B cell (primary cell): Measurements from ENCODE around the gene CHRNA4. TPM values are rescaled to one million over a fixed set of nuclear protein-coding genes. Genes with fewer than 3 reads are reported as not detected.

Source experiments
- ATAC-seq: fragments of 200-7000 bp; cut with Tn5 transposase; one replicate; pipeline ENCODE4 v1.10.0; 2021; ENCODE audit warnings: low read depth, mild to moderate bottlenecking, moderate number of reproducible peaks, moderate library complexity
- CTCF ChIA-PET: fragments of 350-600 bp; sonication (Branson Sonifier 250); formaldehyde crosslinking; loops from one replicate; lab custom pipeline; 2021; ENCODE audit warnings: antibody characterized with exemption, inconsistent platforms; lab: Charles Lee
- POLR2A ChIA-PET: fragments of 350-600 bp; sonication (Branson Sonifier 250); formaldehyde crosslinking; loops from one replicate; lab custom pipeline; 2021; ENCODE audit warnings: antibody characterized with exemption; lab: Charles Lee
- DNase-seq: peaks from one replicate; pipeline ENCODE4 v3.0.0; 2013
- H2AFZ ChIP-seq: 2 replicates; pipeline ENCODE4 v1.6.1; 2012; ENCODE audit warnings: mild to moderate bottlenecking, low read depth, low read length; ENCODE audit not compliant: insufficient read depth, poor library complexity, severe bottlenecking
- H3K27ac ChIP-seq, 2 donors: 1 replicate in 1 of 2; 2 replicates in 1 of 2; pipeline ENCODE4 v1.5.1; 2012 to 2013; ENCODE audit warnings: low read length in 2 of 2, mild to moderate bottlenecking in 2 of 2, moderate library complexity in 1 of 2
- H3K27me3 ChIP-seq, 4 experiments: fragments of 200-600 bp in 1 of 4; sonication (generic) in 1 of 4; replicated peaks in 1 of 4; 1 replicate in 2 of 4; 2 replicates in 2 of 4; pipeline versions ENCODE4 v1.6.1 to v1.7.0; 2013 to 2016; ENCODE audit warnings: low read length in 3 of 4, mild to moderate bottlenecking in 2 of 4, mixed read lengths in 1 of 4, moderate library complexity in 1 of 4; ENCODE audit not compliant: insufficient read depth in 4 of 4, control insufficient read depth in 3 of 4; ENCODE audit errors: control extremely low read depth in 1 of 4
- H3K36me3 ChIP-seq, 2 experiments: replicated peaks in 1 of 2; 1 replicate in 1 of 2; 2 replicates in 1 of 2; pipeline versions ENCODE4 v1.6.1 to v1.7.1; 2013; ENCODE audit warnings: low read length in 1 of 2; ENCODE audit not compliant: insufficient read depth in 2 of 2, control insufficient read depth in 1 of 2; ENCODE audit errors: control extremely low read depth in 1 of 2, extremely low read depth in 1 of 2
- H3K4me1 ChIP-seq, 2 donors: fragments of 200-600 bp in 1 of 2; sonication (generic) in 1 of 2; 1 replicate in 1 of 2; 2 replicates in 1 of 2; pipeline versions ENCODE4 v1.5.1 to v1.6.1; 2013 to 2017; ENCODE audit warnings: low read length in 2 of 2; ENCODE audit not compliant: control insufficient read depth in 2 of 2, insufficient read depth in 2 of 2
- H3K4me2 ChIP-seq: replicated peaks from 2 replicates; pipeline ENCODE3; 2012; ENCODE audit warnings: mild to moderate bottlenecking, low read depth, low read length; ENCODE audit not compliant: poor library complexity, severe bottlenecking
- H3K4me3 ChIP-seq, 5 experiments: fragments of 200-600 bp in 1 of 5; sonication (generic) in 1 of 5; 1 replicate in 3 of 5; 2 replicates in 2 of 5; pipeline versions ENCODE4 v1.5.1 to v1.7.0; 2011 to 2016; ENCODE audit warnings: low read length in 4 of 5, mild to moderate bottlenecking in 4 of 5, low read depth in 2 of 5, control low read depth in 1 of 5, moderate library complexity in 1 of 5; ENCODE audit not compliant: insufficient read depth in 1 of 5; ENCODE audit errors: control extremely low read depth in 1 of 5, extremely low read depth in 1 of 5
- H3K79me2 ChIP-seq: fragments of 200-600 bp; sonication (generic); one replicate; pipeline ENCODE4 v1.6.0; 2016; ENCODE audit warnings: low read length; ENCODE audit not compliant: control insufficient read depth, insufficient read depth
- H3K9ac ChIP-seq: fragments of 200-600 bp; sonication (generic); 2 replicates; pipeline ENCODE4 v1.6.1; 2017; ENCODE audit warnings: mild to moderate bottlenecking, low read length, moderate library complexity
- H3K9me3 ChIP-seq, 3 donors: one replicate each; pipeline versions ENCODE4 v1.6.1 to v1.7.1; 2013; ENCODE audit warnings: low read length in 2 of 3; ENCODE audit not compliant: control insufficient read depth in 2 of 3, insufficient read depth in 1 of 3; ENCODE audit errors: control extremely low read depth in 1 of 3
- H4K20me1 ChIP-seq: 2 replicates; pipeline ENCODE4 v1.6.0; 2012; ENCODE audit warnings: mild to moderate bottlenecking, low read length; ENCODE audit not compliant: insufficient read depth, control insufficient read depth, poor library complexity, severe bottlenecking
- H3K27ac Mint-ChIP-seq: one replicate; pipeline ENCODE4 v1.8.0; 2021; ENCODE audit warnings: mixed read lengths
- H3K27me3 Mint-ChIP-seq: one replicate; pipeline ENCODE4 v1.8.0; 2021; ENCODE audit warnings: mixed read lengths
- H3K4me1 Mint-ChIP-seq: one replicate; pipeline ENCODE4 v1.8.0; 2021; ENCODE audit warnings: mixed read lengths
- H3K4me3 Mint-ChIP-seq: one replicate; pipeline ENCODE4 v1.8.0; 2021; ENCODE audit warnings: mixed read lengths
- H3K9me3 Mint-ChIP-seq: one replicate; pipeline ENCODE4 v1.8.0; 2022; ENCODE audit warnings: mixed read lengths; ENCODE audit not compliant: insufficient read depth
- CTCF ChIP-seq: fragments of 200-600 bp; IDR thresholded peaks from one replicate; pipeline ENCODE4 v1.8.0; 2022; ENCODE audit warnings: antibody characterized with exemption, mild to moderate bottlenecking
- EZH2 ChIP-seq: IDR thresholded peaks from 2 replicates; pipeline ENCODE4 v1.6.1; 2012; ENCODE audit warnings: borderline replicate concordance, low read depth, mild to moderate bottlenecking, moderate library complexity, low read length; ENCODE audit not compliant: insufficient read depth, poor library complexity, severe bottlenecking
- WGBS: methylation state at CpG from one replicate; pipeline ENCODE4 v1.1.5; 2013; ENCODE audit warnings: missing lambda C conversion rate; ENCODE audit not compliant: insufficient coverage; 5-methylcytosine and 5-hydroxymethylcytosine counted together
- intact Hi-C: fragments of 100-400 bp; cut with micrococcal nuclease; formaldehyde crosslinking; loops from one replicate; pipeline ENCODE4 v1.10.0; 2022
- polyA plus RNA-seq: library from polyadenylated mRNA; depleted of rRNA; stranded (reverse); fragments of >200 nt; gene quantifications from 2 replicates; pipeline ENCODE4 v1.2.3, GENCODE V29; 2012
- total RNA-seq, 2 donors: library from RNA; stranded (reverse); fragments of 120-200 nt in 1 of 2; gene quantifications; 1 replicate in 1 of 2; 2 replicates in 1 of 2; pipeline versions ENCODE4 v1.2.3 to v1.2.4, GENCODE V29; 2013 to 2022

CHRNA4 gene
- total and polyA plus RNA-seq, 2 donors (not counting 1 experiment from before 2014, with no cell fraction given) = not detected

GRCh38 chr20:63359164-63359934 is 1.8 kb downstream of the CHRNA4 start:
- ChIA-PET POLR2A (no interaction called here), CTCF (no interaction called here)
- H3K79me2 ChIP-seq = no peaks in the 10 kb centered on the region
- no peak for ATAC-seq
- H3K4me3 ChIP-seq = no peak overlapping the region
- H3K9me3 Mint-ChIP-seq = no peaks in the 10 kb centered on the region
- H3K4me2 ChIP-seq = no peak overlapping the region
- no peak overlapping the region for H2AFZ ChIP-seq
- peaks cover 0 to 19% (median 0%) of the 10 kb centered on the region in 3 donors for H3K9me3 ChIP-seq
- H3K36me3 ChIP-seq = no peaks in the 10 kb centered on the region
- no peak overlapping the region for H3K9ac ChIP-seq
- no peak overlapping the region for H3K27ac ChIP-seq
- peaks cover 0 to 50% (median 10%) of the 10 kb centered on the region in 4 experiments for H3K27me3 ChIP-seq
- no peak for DNase-seq
- peaks cover 0 to 9% of the 10 kb centered on the region in 2 donors for H3K4me1 ChIP-seq
- no peaks in the 10 kb centered on the region for H4K20me1 ChIP-seq
- H3K27me3 Mint-ChIP-seq = peaks cover 15% of the 10 kb centered on the region
- H3K4me1 Mint-ChIP-seq = peaks cover 4% of the 10 kb centered on the region
- TF ChIP-seq CTCF = no peak
- no peak for TF ChIP-seq EZH2
- H3K27ac Mint-ChIP-seq = no peak overlapping the region
- H3K4me3 Mint-ChIP-seq = no peak overlapping the region
- 89% methylated on average over 36 of the region's 42 CpGs for WGBS
- intact Hi-C loops = no loop called here
